ENCODE data around the gene MED27.
A peak's percentile ranks its signal among the peaks of the same experiment; 100 is the strongest.

Gene MED27

DNA sequence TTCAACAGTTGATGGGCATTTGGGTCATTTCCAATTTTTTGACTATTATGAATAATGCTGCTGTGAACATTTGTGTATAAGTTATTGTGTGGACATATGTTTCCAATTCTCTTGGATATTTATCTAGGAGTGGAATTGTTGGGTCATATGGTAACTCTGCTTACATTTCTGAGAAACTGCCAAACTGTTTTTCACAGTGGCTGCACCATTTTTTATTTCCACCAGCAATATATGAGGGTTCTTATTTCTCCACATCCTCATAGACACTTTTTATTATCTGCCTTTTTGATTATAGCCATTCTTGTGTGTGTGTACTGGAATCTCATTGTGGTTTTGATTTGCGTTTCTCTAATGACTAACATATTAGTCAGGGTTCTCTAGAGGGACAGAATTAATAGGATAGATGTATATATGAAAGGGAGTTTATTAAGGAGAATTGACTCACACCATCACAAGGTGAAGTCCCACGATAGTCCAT, 14.7 kb upstream of the MED27 start:
- peaks cover 4% of the 10 kb centered on the region for H3K27me3 ChIP-seq (ENCODE audit: insufficient read depth, poor library complexity, severe bottlenecking)
- peak; percentile 88 for ATAC-seq (ENCODE audit: low read depth)
- no peak for DNase-seq (ENCODE audit: low spot score)
- H3K27ac ChIP-seq (ENCODE audit: poor library complexity, severe bottlenecking), result peak overlapping the region; percentile 22
- TF ChIP-seq, protein P1, sequence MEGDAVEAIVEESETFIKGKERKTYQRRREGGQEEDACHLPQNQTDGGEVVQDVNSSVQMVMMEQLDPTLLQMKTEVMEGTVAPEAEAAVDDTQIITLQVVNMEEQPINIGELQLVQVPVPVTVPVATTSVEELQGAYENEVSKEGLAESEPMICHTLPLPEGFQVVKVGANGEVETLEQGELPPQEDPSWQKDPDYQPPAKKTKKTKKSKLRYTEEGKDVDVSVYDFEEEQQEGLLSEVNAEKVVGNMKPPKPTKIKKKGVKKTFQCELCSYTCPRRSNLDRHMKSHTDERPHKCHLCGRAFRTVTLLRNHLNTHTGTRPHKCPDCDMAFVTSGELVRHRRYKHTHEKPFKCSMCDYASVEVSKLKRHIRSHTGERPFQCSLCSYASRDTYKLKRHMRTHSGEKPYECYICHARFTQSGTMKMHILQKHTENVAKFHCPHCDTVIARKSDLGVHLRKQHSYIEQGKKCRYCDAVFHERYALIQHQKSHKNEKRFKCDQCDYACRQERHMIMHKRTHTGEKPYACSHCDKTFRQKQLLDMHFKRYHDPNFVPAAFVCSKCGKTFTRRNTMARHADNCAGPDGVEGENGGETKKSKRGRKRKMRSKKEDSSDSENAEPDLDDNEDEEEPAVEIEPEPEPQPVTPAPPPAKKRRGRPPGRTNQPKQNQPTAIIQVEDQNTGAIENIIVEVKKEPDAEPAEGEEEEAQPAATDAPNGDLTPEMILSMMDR (IDR thresholded peaks at IDR 0.05; ENCODE audit: poor library complexity, severe bottlenecking), result no peak
- peaks cover 12% of the 10 kb centered on the region for H3K4me1 ChIP-seq (ENCODE audit: insufficient read depth, poor library complexity, severe bottlenecking)
- H3K36me3 ChIP-seq (ENCODE audit: low read depth), result no peaks in the 10 kb centered on the region
- no peaks in the 10 kb centered on the region for H3K9me3 ChIP-seq (ENCODE audit: severe bottlenecking)
- H3K4me3 ChIP-seq (ENCODE audit: severe bottlenecking), result no peak overlapping the region

DNA sequence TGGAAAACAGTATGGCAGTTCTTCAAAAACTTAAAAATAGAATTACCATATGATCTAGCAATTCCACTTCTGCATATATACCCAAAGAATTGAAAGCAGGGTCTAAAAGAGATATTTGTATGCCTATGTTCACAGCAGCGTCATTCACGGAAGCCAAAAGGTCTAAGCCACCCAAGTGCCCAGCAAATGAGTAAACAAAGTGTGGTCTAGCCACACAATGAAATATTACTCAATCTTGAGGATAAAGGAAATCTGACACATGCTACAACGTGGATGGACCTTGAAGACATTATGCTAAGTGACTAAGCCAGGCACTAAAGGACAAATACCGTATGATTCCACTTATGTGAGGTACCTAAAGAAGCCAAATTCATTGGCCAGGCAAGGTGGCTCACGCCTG, 11.1 kb upstream of the MED27 start:
- DNase-seq (ENCODE audit: low spot score), result no peak
- H3K9me3 ChIP-seq (ENCODE audit: severe bottlenecking), result no peaks in the 10 kb centered on the region
- no peak overlapping the region for H3K4me3 ChIP-seq (ENCODE audit: severe bottlenecking)
- no peak overlapping the region for H3K27ac ChIP-seq (ENCODE audit: poor library complexity, severe bottlenecking)
- TF ChIP-seq, protein P1 (IDR thresholded peaks at IDR 0.05; ENCODE audit: poor library complexity, severe bottlenecking), result no peak
- no peaks in the 10 kb centered on the region for H3K36me3 ChIP-seq (ENCODE audit: low read depth)
- no peaks in the 10 kb centered on the region for H3K27me3 ChIP-seq (ENCODE audit: insufficient read depth, poor library complexity, severe bottlenecking)
- peaks cover 12% of the 10 kb centered on the region for H3K4me1 ChIP-seq (ENCODE audit: insufficient read depth, poor library complexity, severe bottlenecking)
- ATAC-seq (ENCODE audit: low read depth), result peak; percentile 49; the same call in 1 of the 3 replicates

DNA sequence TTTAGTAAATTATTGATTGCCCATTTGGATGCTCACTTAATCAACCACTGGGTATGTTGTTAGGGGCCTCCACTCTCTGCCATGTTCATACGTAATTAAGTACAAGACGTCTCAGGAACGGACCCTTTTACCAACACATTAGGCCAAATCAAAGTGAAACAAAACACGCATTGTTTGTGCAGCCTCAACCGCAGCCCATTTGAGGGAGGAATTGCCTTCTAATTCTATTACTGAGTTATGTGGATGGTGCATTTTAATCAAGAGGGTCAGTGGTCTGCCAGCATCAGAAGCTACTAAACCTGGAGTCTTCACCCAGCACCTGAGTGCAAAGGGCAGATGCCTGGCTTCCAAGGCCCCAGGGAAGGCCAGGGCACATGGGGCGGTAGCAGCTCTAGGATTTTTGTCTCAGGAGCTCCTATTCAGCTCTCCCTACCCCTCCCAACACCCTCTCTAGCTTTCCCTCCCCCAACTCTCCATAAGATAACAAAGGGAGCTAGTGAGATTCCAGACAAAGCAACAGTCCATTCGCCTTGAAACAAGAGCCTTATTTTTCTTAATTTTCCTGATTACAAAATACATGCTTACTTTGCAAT, 7.9 kb upstream of the MED27 start:
- TF ChIP-seq, protein P1 (IDR thresholded peaks at IDR 0.05; ENCODE audit: poor library complexity, severe bottlenecking), result no peak
- no peak for ATAC-seq (ENCODE audit: low read depth)
- DNase-seq (ENCODE audit: low spot score), result no peak
- Histone ChIP-seq H3K27me3 (ENCODE audit: insufficient read depth, poor library complexity, severe bottlenecking) (no peaks in the 10 kb centered on the region), H3K36me3 (ENCODE audit: low read depth) (no peaks in the 10 kb centered on the region), H3K4me3 (ENCODE audit: severe bottlenecking) (no peak overlapping the region), H3K9me3 (ENCODE audit: severe bottlenecking) (no peaks in the 10 kb centered on the region), H3K27ac (ENCODE audit: poor library complexity, severe bottlenecking) (no peak overlapping the region), H3K4me1 (ENCODE audit: insufficient read depth, poor library complexity, severe bottlenecking) (no peaks in the 10 kb centered on the region)

DNA sequence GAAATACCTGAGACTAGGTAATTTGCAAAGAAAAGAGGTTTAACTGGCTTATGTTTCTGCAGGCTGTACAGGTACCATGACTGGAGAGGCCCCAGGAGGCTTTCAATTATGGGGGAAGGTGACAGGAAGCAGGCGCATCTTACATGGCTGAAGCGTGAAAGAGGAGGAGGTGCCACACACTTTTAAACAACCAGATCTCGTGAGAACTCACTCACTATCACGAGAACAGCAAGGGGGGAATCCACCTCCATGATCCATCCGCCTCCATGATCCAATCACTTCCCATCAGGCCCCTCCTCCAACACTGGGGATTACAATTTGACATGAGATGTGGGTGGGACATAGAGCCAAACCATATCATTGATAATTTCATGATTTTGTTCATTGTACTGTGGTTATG, 2.5 kb upstream of the MED27 start:
- DNase-seq (ENCODE audit: low spot score) (no peak), ATAC-seq (ENCODE audit: low read depth) (no peak)
- TF ChIP-seq, protein P1 (IDR thresholded peaks at IDR 0.05; ENCODE audit: poor library complexity, severe bottlenecking), result no peak
- H3K9me3 ChIP-seq (ENCODE audit: severe bottlenecking), result no peaks in the 10 kb centered on the region
- peaks cover 6% of the 10 kb centered on the region for H3K4me1 ChIP-seq (ENCODE audit: insufficient read depth, poor library complexity, severe bottlenecking)
- peaks cover 9% of the 10 kb centered on the region for H3K36me3 ChIP-seq (ENCODE audit: low read depth)
- no peak overlapping the region for H3K27ac ChIP-seq (ENCODE audit: poor library complexity, severe bottlenecking)
- H3K27me3 ChIP-seq (ENCODE audit: insufficient read depth, poor library complexity, severe bottlenecking), result no peaks in the 10 kb centered on the region
- H3K4me3 ChIP-seq (ENCODE audit: severe bottlenecking), result no peak overlapping the region

DNA sequence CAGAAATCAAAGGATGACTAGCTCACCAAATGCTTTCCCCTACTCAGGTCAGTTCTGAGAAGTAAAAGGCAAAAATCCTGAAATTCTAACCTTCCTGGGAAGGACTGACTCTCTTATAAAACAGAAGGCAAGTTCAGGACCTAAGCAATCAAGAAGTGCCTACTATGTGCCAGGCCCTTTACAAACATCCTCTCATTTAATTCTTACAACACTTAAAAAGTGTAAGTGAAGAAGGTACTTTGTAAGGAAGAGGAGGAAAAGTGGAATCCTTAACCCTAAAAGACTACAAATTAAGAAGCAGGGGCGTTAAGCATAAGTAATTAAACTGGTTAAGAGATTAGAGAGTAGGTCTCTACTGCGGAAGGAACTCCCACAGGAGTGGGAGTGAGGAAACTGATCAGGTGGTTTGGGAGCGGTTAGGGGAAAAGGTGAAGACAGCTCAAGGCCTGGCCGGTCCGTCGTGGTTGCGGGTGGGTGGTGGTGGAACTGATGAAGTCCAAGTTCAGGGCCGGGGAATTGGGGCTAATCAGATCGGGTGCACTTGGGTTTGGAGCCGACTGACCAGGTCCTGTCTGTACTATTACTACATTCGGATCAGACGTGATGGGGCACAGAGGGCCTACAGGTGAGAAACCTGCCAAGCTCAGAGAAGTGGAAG, 839 bp downstream of the MED27 start:
- Histone ChIP-seq H3K4me3 (ENCODE audit: severe bottlenecking) (peak overlapping the region; percentile 58), H3K4me1 (ENCODE audit: insufficient read depth, poor library complexity, severe bottlenecking) (peaks cover 16% of the 10 kb centered on the region), H3K36me3 (ENCODE audit: low read depth) (peaks cover 37% of the 10 kb centered on the region), H3K27me3 (ENCODE audit: insufficient read depth, poor library complexity, severe bottlenecking) (no peaks in the 10 kb centered on the region), H3K27ac (ENCODE audit: poor library complexity, severe bottlenecking) (peak overlapping the region; percentile 33), H3K9me3 (ENCODE audit: severe bottlenecking) (no peaks in the 10 kb centered on the region)
- TF ChIP-seq, protein P1 (IDR thresholded peaks at IDR 0.05; ENCODE audit: poor library complexity, severe bottlenecking), result no peak
- peak; percentile 22 for ATAC-seq (ENCODE audit: low read depth)
- no peak for DNase-seq (ENCODE audit: low spot score)

Data from RWPE2 (cell line).